SHP77 treated with DMSO at 0.1 percent for 48 hours (cell line): ENCODE data around the gene STAMBP.

Experiments used
- DNase-seq: peaks from one replicate; lab custom pipeline; 2025; lab: John Stamatoyannopoulos, UW

STAMBP gene

DNA sequence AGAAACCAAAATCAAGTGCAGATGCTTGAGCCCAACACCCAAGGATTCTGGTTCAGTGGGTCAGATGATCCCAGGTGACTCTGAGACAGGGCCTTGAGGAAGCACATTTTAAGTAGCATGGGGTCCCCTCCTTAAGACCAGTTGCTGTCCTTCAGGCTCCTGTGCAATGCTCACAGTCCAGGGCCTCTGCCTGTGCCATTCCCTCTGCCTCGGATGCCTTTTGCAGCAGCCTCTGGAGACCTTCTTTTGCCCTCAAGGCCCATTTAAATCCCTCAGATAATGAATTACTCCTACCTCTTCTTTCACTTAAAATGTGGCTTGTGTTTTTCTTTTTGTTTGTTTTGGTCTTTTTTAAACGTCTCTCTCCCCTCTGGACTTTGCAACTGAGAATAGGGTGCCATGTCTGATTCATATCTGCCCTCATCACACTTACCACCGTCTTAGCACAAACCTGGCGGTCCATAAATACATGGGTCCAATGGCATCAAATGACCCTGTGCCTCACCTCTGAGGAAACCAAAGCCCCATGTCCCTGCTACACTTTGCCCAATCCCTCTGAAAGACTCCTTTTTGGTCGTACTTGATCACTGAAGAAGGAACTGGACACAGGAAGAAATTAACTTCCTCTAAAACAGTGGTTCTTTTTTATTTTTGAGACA, 78.2 kb downstream of the STAMBP start:
- no peak for DNase-seq

DNA sequence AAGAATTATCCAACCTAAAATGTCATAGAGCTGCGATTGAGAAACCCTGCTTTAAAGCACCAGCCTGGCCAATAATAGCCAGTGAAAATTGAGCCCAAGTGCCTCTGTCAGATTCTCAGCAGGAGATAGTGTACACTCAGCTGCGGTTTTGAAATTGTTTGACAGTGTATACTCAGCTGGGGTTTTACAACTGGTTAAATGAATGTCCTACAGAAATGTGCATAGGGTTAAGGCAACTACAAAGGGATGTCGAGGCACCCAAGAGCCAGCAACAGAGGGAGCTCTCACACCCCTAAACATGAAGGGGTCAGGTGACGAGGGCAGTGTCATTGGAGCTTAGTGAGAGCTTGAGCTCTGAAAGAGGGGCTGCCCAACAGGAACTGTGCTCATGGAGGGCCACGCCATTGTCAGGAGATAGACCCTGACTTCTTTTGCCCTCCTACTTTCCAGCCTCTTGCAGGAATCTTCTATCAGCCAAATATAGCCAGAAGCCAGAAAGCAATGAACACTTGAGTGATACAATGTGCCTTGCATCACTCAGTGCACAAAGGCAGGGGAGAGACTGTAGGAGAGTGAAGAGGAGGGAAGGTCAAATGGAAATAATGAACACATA, 79.2 kb downstream of the STAMBP start:
- peak; percentile 79 for DNase-seq

DNA sequence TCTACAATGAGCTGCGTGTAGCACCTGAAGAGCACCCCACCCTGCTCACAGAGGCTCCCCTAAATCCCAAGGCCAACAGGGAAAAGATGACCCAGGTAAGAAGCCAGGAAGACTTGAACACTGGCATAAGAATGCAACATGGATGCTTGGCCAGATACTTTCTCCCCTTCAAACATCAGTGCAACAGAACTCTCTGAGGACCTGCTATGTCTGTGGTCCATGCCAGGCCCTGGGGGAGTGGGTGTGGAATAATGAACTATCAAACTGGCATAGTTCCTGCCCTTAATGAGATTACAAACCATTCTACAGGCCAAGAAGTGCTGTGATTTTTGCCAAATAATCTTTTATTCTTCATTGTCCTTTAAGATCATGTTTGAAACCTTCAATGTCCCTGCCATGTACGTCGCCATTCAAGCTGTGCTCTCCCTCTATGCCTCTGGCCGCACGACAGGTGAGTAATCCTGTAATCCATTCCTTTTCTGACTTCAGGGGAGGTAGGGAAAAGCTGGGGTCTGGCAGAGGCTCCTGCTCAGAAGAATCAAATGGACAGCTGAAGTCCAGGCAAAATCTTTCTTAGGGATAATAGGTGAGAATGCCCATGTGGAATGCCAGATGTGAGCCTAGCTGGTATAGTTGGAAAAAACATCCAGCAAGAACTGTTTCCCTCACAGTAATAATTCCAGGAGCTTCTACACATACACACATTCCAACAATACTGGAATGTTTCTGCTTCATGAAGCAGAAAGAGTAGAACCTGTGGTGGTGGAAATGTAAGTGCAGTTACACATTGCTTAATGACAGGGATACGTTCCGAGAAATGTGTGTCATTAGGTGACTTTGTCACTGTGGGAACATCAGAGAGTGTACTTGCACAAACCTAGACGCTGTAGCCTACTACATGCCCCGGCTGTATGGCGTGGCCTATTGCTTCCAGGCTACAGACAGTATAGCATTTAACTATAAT, 80.2 kb downstream of the STAMBP start:
- no peak for DNase-seq

DNA sequence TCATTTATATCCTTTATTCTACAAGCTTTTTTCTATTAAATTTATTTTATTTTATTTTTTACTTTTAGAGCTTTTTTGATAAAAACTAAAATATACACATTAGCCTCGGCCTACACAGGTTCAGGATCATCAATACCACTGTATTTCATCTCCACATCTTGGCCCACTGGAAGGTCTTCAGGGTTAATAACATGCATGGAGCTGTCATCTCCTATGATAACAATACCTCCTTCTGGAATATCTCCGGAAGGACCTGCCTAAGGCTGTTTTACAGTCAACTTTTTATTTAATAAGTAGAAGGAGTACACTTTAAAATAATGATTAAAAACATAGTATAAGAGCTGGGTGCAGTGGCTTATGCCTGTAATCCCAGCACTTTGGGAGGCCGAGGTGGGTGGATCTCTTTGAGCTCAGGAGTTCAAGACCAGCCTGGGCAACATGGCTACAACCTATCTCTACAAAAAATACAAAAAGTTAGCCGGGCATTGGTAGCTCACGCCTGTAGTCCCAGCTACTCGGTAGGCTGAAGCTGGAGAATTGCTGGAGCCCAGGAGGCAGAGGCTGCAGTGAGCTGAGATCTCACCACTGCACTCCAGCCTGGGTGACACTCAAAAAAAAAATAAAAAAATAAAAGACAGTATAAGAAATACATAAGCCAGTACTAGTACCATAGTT, 82.2 kb downstream of the STAMBP start:
- no peak for DNase-seq

DNA sequence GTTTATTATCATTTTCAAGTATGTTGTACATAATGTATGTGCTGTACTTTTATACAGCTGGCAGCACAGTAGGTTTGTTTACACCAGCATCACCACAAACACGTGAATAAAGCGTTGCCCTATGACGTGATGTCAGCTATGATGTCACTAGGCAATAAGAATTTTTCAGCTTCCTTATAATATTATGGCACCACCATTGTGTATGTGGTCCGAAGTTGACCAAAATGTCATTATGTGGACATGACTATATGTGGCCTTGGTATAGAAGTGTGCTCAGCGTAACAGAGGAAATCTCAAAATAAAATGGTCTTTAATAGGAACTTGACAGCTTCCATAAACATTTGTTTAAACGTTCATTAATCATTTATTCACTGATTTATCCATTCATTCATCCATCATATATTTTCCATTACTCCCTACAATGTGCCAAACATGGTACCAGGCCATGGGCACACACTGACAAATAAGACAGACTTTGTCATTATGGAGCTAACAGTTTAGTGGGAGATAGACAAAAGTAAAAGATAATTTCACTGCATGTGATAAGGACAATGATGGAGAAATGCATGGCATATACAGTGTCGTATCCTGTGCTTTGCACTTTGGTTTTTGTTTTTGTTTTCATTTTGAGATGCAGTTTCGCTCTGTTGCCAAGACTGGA, 82.9 kb downstream of the STAMBP start:
- no peak for DNase-seq

DNA sequence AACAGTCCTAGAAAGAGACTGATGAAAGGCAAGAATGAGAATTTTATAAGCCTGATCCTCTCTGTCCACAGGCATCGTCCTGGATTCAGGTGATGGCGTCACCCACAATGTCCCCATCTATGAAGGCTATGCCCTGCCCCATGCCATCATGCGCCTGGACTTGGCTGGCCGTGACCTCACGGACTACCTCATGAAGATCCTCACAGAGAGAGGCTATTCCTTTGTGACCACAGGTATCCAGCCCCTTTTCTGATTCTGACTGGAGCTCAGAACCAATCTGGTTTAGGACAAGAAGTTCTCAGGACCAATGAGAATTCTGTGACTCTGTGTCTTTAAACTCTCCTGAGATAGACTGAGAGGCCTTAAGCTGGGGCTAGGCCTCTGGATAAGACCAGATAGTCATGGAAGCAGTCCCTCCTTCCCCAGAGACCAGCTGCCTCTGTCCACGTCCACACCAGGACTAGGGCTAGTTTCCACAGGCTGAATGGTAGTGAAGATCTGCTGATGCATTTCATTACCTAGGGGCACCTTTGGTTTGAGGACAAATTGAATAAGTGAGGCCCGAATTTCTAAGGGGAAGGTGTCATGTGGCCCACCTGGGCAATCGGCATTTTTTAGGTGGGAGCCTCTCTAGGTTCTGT, 84.8 kb downstream of the STAMBP start:
- DNase-seq, result no peak

DNA sequence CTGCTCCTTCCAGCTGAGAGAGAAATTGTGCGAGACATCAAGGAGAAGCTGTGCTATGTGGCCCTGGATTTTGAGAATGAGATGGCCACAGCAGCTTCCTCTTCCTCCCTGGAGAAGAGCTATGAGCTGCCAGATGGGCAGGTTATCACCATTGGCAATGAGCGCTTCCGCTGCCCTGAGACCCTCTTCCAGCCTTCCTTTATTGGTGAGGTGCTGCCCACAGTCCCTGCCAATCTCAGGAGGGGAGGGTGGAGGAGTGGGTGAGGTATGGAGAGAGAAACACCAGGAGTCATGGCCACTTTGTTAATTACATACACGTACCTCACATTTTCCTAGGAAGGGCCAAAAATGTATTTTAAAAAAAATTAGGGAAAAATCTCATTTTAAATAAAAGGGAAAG, 85.9 kb downstream of the STAMBP start:
- no peak for DNase-seq

DNA sequence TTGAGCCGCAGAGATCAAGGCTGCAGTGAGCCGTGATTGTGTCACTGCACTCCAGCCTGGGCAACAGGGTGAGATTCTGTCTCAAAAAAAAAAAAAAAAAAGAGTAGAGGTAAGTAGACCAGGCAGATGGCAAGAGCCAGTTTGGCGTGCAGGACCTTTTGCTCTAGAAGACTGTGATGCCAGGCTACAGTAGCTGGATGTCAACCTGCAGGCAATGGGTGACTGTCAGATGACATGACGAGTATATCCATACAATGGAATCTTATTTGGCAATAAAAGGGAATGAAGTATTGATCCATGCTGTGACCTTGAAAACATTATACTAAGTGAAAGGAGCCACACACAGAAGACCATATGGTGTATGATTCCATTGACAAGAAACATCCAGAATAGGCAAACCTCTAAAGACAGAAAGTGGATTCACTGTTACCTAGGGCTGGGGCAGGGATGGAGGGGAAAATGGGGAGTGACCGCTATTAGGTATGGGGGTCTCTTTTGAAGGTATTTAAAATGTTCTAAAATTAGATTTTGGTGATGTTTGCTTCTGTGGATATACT, 86.8 kb downstream of the STAMBP start:
- no peak for DNase-seq

DNA sequence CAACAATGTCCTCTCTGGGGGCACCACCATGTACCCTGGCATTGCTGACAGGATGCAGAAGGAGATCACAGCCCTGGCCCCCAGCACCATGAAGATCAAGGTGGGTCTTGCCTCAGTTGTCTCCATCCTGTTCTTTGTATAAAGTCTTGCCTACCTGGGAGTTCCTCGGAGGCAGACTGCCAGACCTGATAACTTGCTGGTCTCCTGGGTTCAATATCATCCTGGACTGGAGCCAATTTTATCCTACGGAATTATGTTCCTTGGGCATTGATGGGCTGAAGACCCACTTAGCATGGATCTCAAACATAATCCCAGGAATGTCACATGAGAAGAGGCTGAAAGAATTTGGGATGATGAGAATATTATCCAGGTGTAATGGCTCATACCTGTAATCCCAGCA, 87.9 kb downstream of the STAMBP start:
- no peak for DNase-seq

DNA sequence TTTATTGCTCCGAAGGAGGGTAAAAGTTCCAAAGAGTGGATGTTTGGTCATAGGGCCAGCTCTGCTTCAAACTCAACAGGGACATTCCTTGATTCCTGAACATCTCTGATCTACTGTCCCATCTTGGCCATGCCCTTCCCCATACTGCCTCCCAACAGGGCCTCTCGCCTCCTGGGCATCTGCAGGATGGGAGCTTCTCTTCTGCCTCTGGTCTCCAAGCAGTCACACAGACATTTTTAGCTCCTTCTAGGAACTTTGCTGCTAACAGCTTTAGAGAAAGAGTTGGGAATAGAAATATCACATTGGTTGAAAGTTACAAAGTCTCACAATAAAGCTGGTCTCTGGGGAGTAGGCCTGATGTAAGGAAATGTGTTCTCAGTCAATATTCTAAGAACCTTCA, 88.5 kb downstream of the STAMBP start:
- no peak for DNase-seq

DNA sequence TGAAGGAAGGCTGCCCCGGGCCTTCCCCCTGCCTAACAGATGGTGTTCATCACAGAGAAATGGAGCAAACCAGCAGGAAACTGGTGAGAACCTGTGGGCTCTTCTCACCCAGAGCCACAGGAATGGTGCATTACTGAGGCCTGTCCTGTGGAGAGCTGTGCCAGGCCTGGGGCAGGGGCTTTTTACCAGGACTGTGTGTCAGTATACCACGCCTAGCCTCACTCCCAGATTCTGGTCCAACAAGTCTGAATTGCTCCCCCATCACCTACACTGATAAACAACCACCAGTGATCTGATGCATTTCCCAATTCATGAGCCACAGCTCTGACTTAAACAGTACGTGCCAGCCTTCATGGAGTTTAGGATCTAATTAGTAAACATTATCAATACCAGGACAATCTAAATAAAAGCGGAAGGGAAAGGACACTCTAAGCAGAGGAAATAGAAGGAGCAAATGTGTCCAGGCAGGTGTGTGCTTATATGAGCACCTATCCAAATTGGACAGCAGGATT, 89.0 kb downstream of the STAMBP start:
- no peak for DNase-seq

DNA sequence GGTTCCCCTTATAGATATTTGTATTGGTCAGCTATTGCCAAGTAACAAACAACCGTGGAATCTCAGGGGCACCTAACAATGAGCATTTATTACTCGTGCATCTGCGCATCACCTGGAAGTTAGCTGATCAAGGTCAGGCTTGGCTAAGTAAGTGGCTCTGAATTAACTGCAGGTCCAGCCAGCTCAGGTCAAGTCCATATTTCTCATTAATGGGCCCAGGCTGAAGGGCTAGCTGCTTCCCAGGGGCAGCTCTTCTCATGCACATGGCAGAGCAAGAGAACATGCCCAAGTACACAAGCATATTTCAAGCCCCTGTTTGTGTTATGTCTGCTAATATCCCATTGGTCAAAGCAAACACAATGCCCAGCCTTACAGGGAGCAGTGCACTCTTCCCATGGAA, 90.1 kb downstream of the STAMBP start:
- no peak for DNase-seq

DNA sequence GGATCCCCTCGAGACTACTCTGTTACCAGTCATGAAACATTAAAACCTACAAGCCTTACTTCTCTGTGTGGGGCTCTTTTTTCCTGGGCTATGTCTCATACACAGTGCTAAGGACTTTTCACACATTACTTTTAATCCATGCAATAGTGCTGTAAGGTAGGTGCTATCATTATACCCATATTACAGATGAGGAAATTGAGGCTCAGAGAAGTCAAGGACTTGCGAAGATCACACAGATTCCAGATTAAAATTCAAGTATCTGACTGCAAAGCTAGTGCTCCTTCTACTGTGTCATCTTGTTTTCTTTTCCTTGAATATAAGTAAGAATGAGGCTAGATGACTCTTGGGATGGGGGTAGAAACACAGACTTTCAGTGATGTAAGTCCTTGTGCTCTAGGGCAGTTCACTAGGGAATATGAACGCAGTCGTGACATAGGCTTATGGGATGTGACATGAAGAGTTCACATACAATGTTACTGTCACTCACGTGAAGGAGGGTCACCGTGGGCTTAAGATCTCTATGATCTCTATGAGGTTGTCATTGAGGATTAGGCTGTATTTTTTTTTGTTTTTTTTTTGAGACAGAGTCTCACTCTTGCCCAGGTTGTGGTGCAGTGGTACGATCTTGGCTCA, 91.0 kb downstream of the STAMBP start:
- DNase-seq, result no peak

DNA sequence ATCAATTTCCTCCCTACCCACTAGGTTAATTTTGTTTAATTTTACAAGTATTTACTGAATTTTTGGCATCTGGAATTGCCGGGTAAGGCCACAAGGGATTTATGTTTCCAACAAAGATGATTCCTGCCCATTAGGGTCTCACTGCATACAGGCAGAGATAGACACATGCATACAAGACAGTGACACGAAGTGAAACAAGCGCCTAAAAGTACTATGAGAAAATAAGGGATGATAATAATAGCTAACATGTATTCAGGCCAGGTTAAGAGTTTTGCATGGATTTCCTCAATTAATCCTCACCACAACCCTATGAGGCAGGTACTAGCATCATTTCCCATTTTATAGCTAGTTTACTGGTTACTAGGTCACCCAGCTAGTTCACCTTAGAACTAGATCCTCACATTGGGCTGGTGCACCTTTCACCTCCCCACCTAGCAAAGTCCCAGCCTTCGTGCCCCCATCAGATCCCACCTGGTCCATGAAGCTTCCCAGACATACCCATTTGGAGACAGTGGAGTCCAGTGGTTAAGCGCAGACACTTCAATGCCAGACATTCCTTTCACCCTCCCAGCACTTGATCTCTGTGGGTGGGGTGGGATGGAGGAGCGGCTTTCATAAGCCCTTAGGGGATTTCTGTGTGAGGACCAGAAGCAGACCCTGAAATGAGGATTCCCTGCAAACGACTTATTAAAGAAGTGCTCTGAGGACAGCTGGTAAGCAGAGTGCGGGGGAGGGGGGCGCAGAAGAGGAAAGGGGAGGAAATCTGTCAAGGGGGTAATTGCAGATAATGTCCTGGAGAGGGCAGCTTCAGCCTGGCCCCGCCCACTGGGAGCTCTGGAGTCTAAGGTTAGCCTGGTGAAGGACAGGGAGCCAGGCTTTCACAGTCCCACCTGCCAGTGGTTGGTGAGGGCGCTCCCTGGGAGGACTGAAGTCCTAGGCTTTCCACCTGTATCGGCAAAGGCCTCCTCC, 92.1 kb downstream of the STAMBP start:
- peak; percentile 19 for DNase-seq

DNA sequence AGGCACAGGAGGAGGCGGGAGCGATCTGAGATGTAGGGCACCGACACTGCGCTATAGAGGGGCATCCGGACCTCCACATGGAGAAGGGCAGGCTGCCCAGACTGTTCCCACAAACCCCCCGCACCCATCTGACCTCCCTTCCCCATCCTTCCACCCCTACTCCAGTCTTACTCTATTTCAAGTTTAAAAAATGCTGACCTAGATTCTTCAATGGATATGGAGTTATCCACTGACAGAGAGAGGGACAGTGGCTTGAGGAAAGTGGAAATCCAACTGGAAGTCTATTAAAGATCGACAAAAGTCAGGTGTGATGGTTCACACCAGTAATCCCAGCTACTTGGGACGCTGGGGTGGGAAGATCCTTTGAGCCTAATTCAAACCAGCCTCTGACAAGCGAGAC, 92.8 kb downstream of the STAMBP start:
- no peak for DNase-seq

DNA sequence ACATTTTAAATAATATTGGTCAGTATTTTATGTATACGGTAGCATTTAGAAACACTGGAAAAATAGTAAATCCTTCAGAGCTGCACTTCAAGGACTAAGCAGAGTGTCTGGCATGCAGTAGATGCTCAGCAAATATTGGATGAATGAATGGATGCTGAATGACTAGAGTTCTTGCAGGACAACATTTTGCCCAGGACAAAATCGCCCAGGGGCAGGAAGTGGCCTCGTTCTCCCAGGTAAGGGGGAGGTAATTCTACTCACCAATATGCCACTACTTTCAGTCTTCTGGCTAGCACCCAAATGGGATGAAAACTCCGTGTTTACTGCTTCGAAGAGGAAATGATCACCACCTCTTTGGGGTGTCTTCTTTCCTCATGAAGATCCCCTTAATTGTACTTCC, 93.9 kb downstream of the STAMBP start:
- DNase-seq, result no peak
